Measurements from ENCODE around the gene AEBP2. TPM values are rescaled to one million over a fixed set of nuclear protein-coding genes. Genes with fewer than 3 reads are reported as not detected.

AEBP2 gene
- polyA plus RNA-seq, 1 donor (not counting 4 experiments of a cell fraction or from before 2014, with no cell fraction given) = 19.6 TPM

- H3K27me3 ChIP-seq (ENCODE audit: control insufficient read depth, extremely low read depth, insufficient read depth, low read length) = no peaks in the 10 kb centered on the region
- no peaks in the 10 kb centered on the region for H3K9me3 ChIP-seq (ENCODE audit: control insufficient read depth, low read depth, low read length)
- peaks cover 55% of the 10 kb centered on the region for H3K79me2 ChIP-seq (ENCODE audit: control insufficient read depth, insufficient read depth, low read length)
- H3K27ac ChIP-seq (ENCODE audit: control insufficient read depth, insufficient read depth, low read length) = no peak overlapping the region
- FAIRE-seq (no peak), DNase-seq (ENCODE audit: low read depth, low spot score) (no peak)
- H3K4me1 ChIP-seq (ENCODE audit: control insufficient read depth, extremely low read depth, insufficient read depth, low read length) = no peaks in the 10 kb centered on the region
- H3K9ac ChIP-seq (ENCODE audit: control insufficient read depth, extremely low read depth, insufficient read depth, low read length) = no peak overlapping the region
- H3K4me3 ChIP-seq (ENCODE audit: control insufficient read depth in 2 of 3, extremely low read depth in 1 of 3, insufficient read depth in 2 of 3, low read depth in 1 of 3, low read length in 3 of 3) = no peak overlapping the region
- no peak overlapping the region for H2AFZ ChIP-seq (ENCODE audit: control insufficient read depth, low read length)
- H3K36me3 ChIP-seq (ENCODE audit: control insufficient read depth in 2 of 2, extremely low read depth in 1 of 2, insufficient read depth in 2 of 2, low read length in 2 of 2) = peaks cover 0 to 3% of the 10 kb centered on the region in 2 experiments
- no peaks in the 10 kb centered on the region for H3K9me1 ChIP-seq (ENCODE audit: control insufficient read depth, extremely low read depth, insufficient read depth, low read length)
- no peak overlapping the region for H3K4me2 ChIP-seq (ENCODE audit: control insufficient read depth, extremely low read depth, insufficient read depth, low read depth, low read length)
- dilution Hi-C loops (cut with MboI; ENCODE audit: extremely low pct_ligation_motif_present, low sequenced_read_pairs) = no loop called here
- no peaks in the 10 kb centered on the region for H4K20me1 ChIP-seq (ENCODE audit: control insufficient read depth, extremely low read depth, insufficient read depth, low read length)
- TF ChIP-seq EZH2 (IDR thresholded peaks at IDR 0.05; ENCODE audit: low read length) = no peak
- TF ChIP-seq CTCF (optimal IDR thresholded peaks at IDR 0.05 in 1 of 3, IDR thresholded peaks at IDR 0.05 in 1 of 3, conservative IDR thresholded peaks at IDR 0.05 in 1 of 3; ENCODE audit: extremely low read depth in 1 of 3, insufficient read depth in 2 of 3, low read length in 3 of 3) = no peak
These were observed 23.1 kb downstream of the AEBP2 start for GRCh38 chr12:19462406-19462805.

GRCh38 chr12:19464192-19464580, 24.9 kb downstream of the AEBP2 start:
- no peak for DNase-seq (ENCODE audit: low read depth, low spot score)
- Histone ChIP-seq H2AFZ (ENCODE audit: control insufficient read depth, low read length) (no peak overlapping the region), H3K9ac (ENCODE audit: control insufficient read depth, extremely low read depth, insufficient read depth, low read length) (no peak overlapping the region), H3K9me3 (ENCODE audit: control insufficient read depth, low read depth, low read length) (no peaks in the 10 kb centered on the region), H3K4me2 (ENCODE audit: control insufficient read depth, extremely low read depth, insufficient read depth, low read depth, low read length) (no peak overlapping the region), H3K4me1 (ENCODE audit: control insufficient read depth, extremely low read depth, insufficient read depth, low read length) (no peaks in the 10 kb centered on the region), H4K20me1 (ENCODE audit: control insufficient read depth, extremely low read depth, insufficient read depth, low read length) (no peaks in the 10 kb centered on the region), H3K79me2 (ENCODE audit: control insufficient read depth, insufficient read depth, low read length) (peaks cover 39% of the 10 kb centered on the region), H3K27ac (ENCODE audit: control insufficient read depth, insufficient read depth, low read length) (no peak overlapping the region), H3K27me3 (ENCODE audit: control insufficient read depth, extremely low read depth, insufficient read depth, low read length) (no peaks in the 10 kb centered on the region), H3K9me1 (ENCODE audit: control insufficient read depth, extremely low read depth, insufficient read depth, low read length) (no peaks in the 10 kb centered on the region), H3K36me3 (ENCODE audit: control insufficient read depth in 2 of 2, extremely low read depth in 1 of 2, insufficient read depth in 2 of 2, low read length in 2 of 2) (peaks cover 0 to 3% of the 10 kb centered on the region in 2 experiments), H3K4me3 (ENCODE audit: control insufficient read depth in 2 of 3, extremely low read depth in 1 of 3, insufficient read depth in 2 of 3, low read depth in 1 of 3, low read length in 3 of 3) (no peak overlapping the region)
- TF ChIP-seq EZH2 (IDR thresholded peaks at IDR 0.05; ENCODE audit: low read length) = no peak
- no peak for TF ChIP-seq CTCF (optimal IDR thresholded peaks at IDR 0.05 in 1 of 3, IDR thresholded peaks at IDR 0.05 in 1 of 3, conservative IDR thresholded peaks at IDR 0.05 in 1 of 3; ENCODE audit: extremely low read depth in 1 of 3, insufficient read depth in 2 of 3, low read length in 3 of 3)
- no peak for FAIRE-seq
- dilution Hi-C loops (cut with MboI; ENCODE audit: extremely low pct_ligation_motif_present, low sequenced_read_pairs) = no loop called here
